Liver (tissue), 9 donors: ENCODE data around the gene TRIM9. TPM values are rescaled to one million over a fixed set of nuclear protein-coding genes. Genes with fewer than 3 reads are reported as not detected.

Source experiments
- DNase-seq: peaks from one replicate; pipeline ENCODE4 v3.0.0-alpha.2; 2017; ENCODE audit warnings: low spot score
- H3K27ac ChIP-seq, 2 donors: one replicate each; pipeline ENCODE4 v1.7.0; 2013; ENCODE audit warnings: inconsistent platforms in 2 of 2, low read length in 2 of 2, control low read depth in 1 of 2, low read depth in 1 of 2, mild to moderate bottlenecking in 1 of 2
- H3K27me3 ChIP-seq, 4 donors: one replicate each; pipeline versions ENCODE4 v1.6.1 to v1.7.0; 2013; ENCODE audit warnings: low read length in 3 of 4, inconsistent platforms in 1 of 4, mild to moderate bottlenecking in 1 of 4, moderate library complexity in 1 of 4; ENCODE audit not compliant: control insufficient read depth in 4 of 4, insufficient read depth in 4 of 4
- H3K36me3 ChIP-seq, 4 donors: one replicate each; pipeline versions ENCODE4 v1.6.1 to v1.7.0; 2013; ENCODE audit warnings: low read length in 3 of 4, mild to moderate bottlenecking in 3 of 4, low read depth in 1 of 4, moderate library complexity in 1 of 4; ENCODE audit not compliant: control insufficient read depth in 4 of 4, insufficient read depth in 3 of 4
- H3K4me1 ChIP-seq, 4 donors: one replicate each; pipeline versions ENCODE4 v1.6.1 to v1.7.0; 2013; ENCODE audit warnings: low read length in 3 of 4, mild to moderate bottlenecking in 3 of 4, moderate library complexity in 1 of 4; ENCODE audit not compliant: control insufficient read depth in 4 of 4, insufficient read depth in 4 of 4
- H3K4me3 ChIP-seq, 3 donors: one replicate each; pipeline versions ENCODE4 v1.6.1 to v1.7.0; 2013; ENCODE audit warnings: low read length in 3 of 3, control low read depth in 1 of 3, low read depth in 1 of 3, mild to moderate bottlenecking in 1 of 3
- H3K9ac ChIP-seq, 2 donors: one replicate each; pipeline ENCODE4 v1.7.0; 2013; ENCODE audit warnings: low read length in 2 of 2, mild to moderate bottlenecking in 2 of 2, moderate library complexity in 2 of 2, control low read depth in 1 of 2, low read depth in 1 of 2
- H3K9me3 ChIP-seq, 4 donors: one replicate each; pipeline versions ENCODE4 v1.6.1 to v1.7.0; 2013; ENCODE audit warnings: low read length in 3 of 4; ENCODE audit not compliant: control insufficient read depth in 4 of 4
- EGR1 ChIP-seq, 2 donors: IDR thresholded peaks; 2 replicates each; pipeline ENCODE4 v1.6.1; 2016 to 2018; ENCODE audit warnings: antibody characterized with exemption in 2 of 2, low read depth in 2 of 2
- FOXA1 ChIP-seq: IDR thresholded peaks from 2 replicates; pipeline ENCODE4 v1.6.1; 2016; ENCODE audit warnings: antibody characterized with exemption
- FOXA2 ChIP-seq: IDR thresholded peaks from 2 replicates; pipeline ENCODE4 v1.6.1; 2016; ENCODE audit warnings: antibody characterized with exemption
- GABPA ChIP-seq, 2 donors: IDR thresholded peaks in 1 of 2; conservative IDR thresholded peaks in 1 of 2; 2 replicates each; pipeline ENCODE4 v1.6.1; 2016; ENCODE audit warnings: antibody characterized with exemption in 2 of 2, mild to moderate bottlenecking in 1 of 2, moderate library complexity in 1 of 2
- HNF4A ChIP-seq, 2 donors: conservative IDR thresholded peaks; 2 replicates each; pipeline ENCODE4 v1.6.1; 2016; ENCODE audit warnings: antibody characterized with exemption in 2 of 2, mild to moderate bottlenecking in 2 of 2
- HNF4G ChIP-seq: IDR thresholded peaks from 2 replicates; pipeline ENCODE4 v1.6.1; 2016; ENCODE audit warnings: antibody characterized with exemption
- JUND ChIP-seq, 2 donors: IDR thresholded peaks; 2 replicates each; pipeline ENCODE4 v1.6.1; 2016; ENCODE audit warnings: antibody characterized with exemption in 2 of 2
- NR2F2 ChIP-seq: IDR thresholded peaks from 2 replicates; pipeline ENCODE4 v1.6.1; 2016; ENCODE audit warnings: antibody characterized with exemption
- RAD21 ChIP-seq, 2 donors: IDR thresholded peaks; 2 replicates each; pipeline ENCODE4 v1.6.1; 2016; ENCODE audit warnings: antibody characterized with exemption in 2 of 2, mild to moderate bottlenecking in 2 of 2
- RXRA ChIP-seq, 2 donors: IDR thresholded peaks; 2 replicates each; pipeline ENCODE4 v1.6.1; 2017 to 2018; ENCODE audit warnings: antibody characterized with exemption in 2 of 2, mild to moderate bottlenecking in 1 of 2
- SP1 ChIP-seq: IDR thresholded peaks from 2 replicates; pipeline ENCODE4 v1.6.1; 2018; ENCODE audit warnings: antibody characterized with exemption, mild to moderate bottlenecking
- TAF1 ChIP-seq: conservative IDR thresholded peaks from 2 replicates; pipeline ENCODE4 v1.6.1; 2016; ENCODE audit warnings: antibody characterized with exemption, mild to moderate bottlenecking
- YY1 ChIP-seq: IDR thresholded peaks from 2 replicates; pipeline ENCODE4 v1.6.1; 2016; ENCODE audit warnings: antibody characterized with exemption, mild to moderate bottlenecking
- WGBS: extraction: QIAGEN DNeasy Blood & Tissue Kit; methylation state at CpG from one replicate; pipeline ENCODE4 v1.1.7; 2013; 5-methylcytosine and 5-hydroxymethylcytosine counted together
- polyA plus RNA-seq, 2 donors: library from polyadenylated mRNA; stranded (reverse) in 1 of 2; unstranded in 1 of 2; fragments of 200-250 nt in 1 of 2; fragments of >200 nt in 1 of 2; fragmentation: Nextera tagmentation in 1 of 2; extraction: Ambion mirVana in 1 of 2; gene quantifications; one replicate each; pipeline versions ENCODE4 v1.2.1 to v1.2.3, GENCODE V29; 2013 to 2015
- total RNA-seq, 2 donors: library from RNA; depleted of rRNA; stranded (reverse); fragments of >200 nt; gene quantifications; one replicate each; pipeline ENCODE4 v1.2.3, GENCODE V29; 2014
- TF ChIP-seq, protein P1 (sequence below): IDR thresholded peaks from 2 replicates; pipeline ENCODE4 v1.6.1; 2016; ENCODE audit warnings: antibody characterized with exemption
- TF ChIP-seq, protein P2 (sequence below): IDR thresholded peaks from 2 replicates; pipeline ENCODE4 v1.6.1; 2016; ENCODE audit warnings: antibody characterized with exemption
- TF ChIP-seq, protein P3 (sequence below): IDR thresholded peaks from 2 replicates; pipeline ENCODE4 v1.6.1; 2016; ENCODE audit warnings: antibody characterized with exemption
- TF ChIP-seq, protein P4 (sequence below): fragments of 150-350 bp; IDR thresholded peaks from 2 replicates; pipeline ENCODE4 v1.5.1; 2017; ENCODE audit warnings: improper control_type of control experiment, low read depth, low read length; ENCODE audit not compliant: missing input control
- donor health status: healthy.
- donor health status: healthy.
- donor health status: healthy.
- donor health status: healthy.
- donor health status: healthy.

The TRIM9 gene
- total and polyA plus RNA-seq, 4 donors, result 0.09 to 1.6 (median 0.18) TPM

DNA sequence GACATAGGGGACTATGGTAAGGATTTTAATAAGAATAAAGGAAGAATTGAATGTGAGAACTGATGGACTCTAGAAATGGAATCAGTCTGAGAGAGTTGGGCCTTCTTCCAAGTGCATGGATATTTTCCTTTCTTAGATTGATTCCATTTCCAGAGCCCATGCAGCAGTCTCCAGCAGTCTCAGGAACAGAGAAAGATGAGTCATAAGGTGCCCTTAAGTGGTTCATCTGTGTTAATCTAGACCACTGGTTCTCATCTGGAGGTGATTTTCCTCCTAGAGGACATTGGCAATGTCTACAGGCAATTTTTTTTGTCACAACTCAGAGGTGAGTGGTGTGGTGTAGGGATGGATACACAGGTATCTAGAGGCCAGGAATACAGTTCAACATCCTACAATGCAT, 25.9 kb downstream of the TRIM9 start:
- Histone ChIP-seq H3K9ac (no peak overlapping the region), H3K27me3 (no peaks in the 10 kb centered on the region), H3K4me3 (no peak overlapping the region), H3K4me1 (no peaks in the 10 kb centered on the region), H3K9me3 (peaks cover 0 to 3% (median 0%) of the 10 kb centered on the region in 4 donors), H3K36me3 (no peaks in the 10 kb centered on the region), H3K27ac (no peak overlapping the region)
- no peak for DNase-seq
- TF ChIP-seq FOXA2 (no peak), HNF4A (conservative IDR thresholded peaks at IDR 0.05) (no peak), EGR1 (IDR thresholded peaks at IDR 0.05; ENCODE audit: low read depth in 2 of 2) (no peak), HNF4G (no peak), SP1 (no peak), FOXA1 (no peak), NR2F2 (no peak), JUND (IDR thresholded peaks at IDR 0.05) (no peak), YY1 (no peak), TAF1 (no peak), RAD21 (IDR thresholded peaks at IDR 0.05) (no peak)
- TF ChIP-seq, protein P1, sequence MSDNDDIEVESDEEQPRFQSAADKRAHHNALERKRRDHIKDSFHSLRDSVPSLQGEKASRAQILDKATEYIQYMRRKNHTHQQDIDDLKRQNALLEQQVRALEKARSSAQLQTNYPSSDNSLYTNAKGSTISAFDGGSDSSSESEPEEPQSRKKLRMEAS, result no peak
- TF ChIP-seq, protein P2, sequence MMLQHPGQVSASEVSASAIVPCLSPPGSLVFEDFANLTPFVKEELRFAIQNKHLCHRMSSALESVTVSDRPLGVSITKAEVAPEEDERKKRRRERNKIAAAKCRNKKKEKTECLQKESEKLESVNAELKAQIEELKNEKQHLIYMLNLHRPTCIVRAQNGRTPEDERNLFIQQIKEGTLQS, result no peak
- TF ChIP-seq, protein P3, sequence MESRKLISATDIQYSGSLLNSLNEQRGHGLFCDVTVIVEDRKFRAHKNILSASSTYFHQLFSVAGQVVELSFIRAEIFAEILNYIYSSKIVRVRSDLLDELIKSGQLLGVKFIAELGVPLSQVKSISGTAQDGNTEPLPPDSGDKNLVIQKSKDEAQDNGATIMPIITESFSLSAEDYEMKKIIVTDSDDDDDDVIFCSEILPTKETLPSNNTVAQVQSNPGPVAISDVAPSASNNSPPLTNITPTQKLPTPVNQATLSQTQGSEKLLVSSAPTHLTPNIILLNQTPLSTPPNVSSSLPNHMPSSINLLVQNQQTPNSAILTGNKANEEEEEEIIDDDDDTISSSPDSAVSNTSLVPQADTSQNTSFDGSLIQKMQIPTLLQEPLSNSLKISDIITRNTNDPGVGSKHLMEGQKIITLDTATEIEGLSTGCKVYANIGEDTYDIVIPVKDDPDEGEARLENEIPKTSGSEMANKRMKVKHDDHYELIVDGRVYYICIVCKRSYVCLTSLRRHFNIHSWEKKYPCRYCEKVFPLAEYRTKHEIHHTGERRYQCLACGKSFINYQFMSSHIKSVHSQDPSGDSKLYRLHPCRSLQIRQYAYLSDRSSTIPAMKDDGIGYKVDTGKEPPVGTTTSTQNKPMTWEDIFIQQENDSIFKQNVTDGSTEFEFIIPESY, result no peak
- TF ChIP-seq, protein P4, sequence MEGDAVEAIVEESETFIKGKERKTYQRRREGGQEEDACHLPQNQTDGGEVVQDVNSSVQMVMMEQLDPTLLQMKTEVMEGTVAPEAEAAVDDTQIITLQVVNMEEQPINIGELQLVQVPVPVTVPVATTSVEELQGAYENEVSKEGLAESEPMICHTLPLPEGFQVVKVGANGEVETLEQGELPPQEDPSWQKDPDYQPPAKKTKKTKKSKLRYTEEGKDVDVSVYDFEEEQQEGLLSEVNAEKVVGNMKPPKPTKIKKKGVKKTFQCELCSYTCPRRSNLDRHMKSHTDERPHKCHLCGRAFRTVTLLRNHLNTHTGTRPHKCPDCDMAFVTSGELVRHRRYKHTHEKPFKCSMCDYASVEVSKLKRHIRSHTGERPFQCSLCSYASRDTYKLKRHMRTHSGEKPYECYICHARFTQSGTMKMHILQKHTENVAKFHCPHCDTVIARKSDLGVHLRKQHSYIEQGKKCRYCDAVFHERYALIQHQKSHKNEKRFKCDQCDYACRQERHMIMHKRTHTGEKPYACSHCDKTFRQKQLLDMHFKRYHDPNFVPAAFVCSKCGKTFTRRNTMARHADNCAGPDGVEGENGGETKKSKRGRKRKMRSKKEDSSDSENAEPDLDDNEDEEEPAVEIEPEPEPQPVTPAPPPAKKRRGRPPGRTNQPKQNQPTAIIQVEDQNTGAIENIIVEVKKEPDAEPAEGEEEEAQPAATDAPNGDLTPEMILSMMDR, result no peak

DNA sequence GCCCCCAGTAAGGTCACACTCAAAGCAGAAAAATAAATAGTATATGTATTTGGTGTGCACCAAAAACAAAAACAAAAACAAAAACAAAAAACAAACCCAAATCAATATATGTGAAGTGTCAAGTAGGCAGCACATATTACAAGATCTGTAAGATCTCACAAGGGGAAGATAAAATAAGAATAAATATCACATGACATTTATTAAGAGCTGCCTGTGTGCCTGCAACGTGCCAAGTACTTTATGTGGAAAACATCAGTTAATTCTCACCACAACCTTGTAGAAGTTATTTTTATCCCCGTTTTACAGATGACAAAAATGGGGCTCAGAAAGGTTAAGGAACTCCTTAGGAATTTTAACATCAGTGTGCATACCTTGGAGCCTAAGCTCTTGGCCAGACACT, 26.6 kb downstream of the TRIM9 start:
- no peak overlapping the region for H3K4me3 ChIP-seq
- H3K4me1 ChIP-seq, result no peaks in the 10 kb centered on the region
- no peak overlapping the region for H3K27ac ChIP-seq
- peaks cover 0 to 4% (median 0%) of the 10 kb centered on the region in 4 donors for H3K9me3 ChIP-seq
- no peak for DNase-seq
- H3K27me3 ChIP-seq, result no peaks in the 10 kb centered on the region
- WGBS, result 84% methylated on average over 2 of the region's 2 CpGs
- no peak overlapping the region for H3K9ac ChIP-seq
- no peaks in the 10 kb centered on the region for H3K36me3 ChIP-seq
- TF ChIP-seq FOXA2, result no peak
- TF ChIP-seq TAF1, result no peak
- TF ChIP-seq, protein P2, result no peak
- no peak for TF ChIP-seq GABPA (IDR thresholded peaks at IDR 0.05 in 1 of 2, conservative IDR thresholded peaks at IDR 0.05 in 1 of 2)
- TF ChIP-seq, protein P4, result no peak
- TF ChIP-seq YY1, result no peak
- TF ChIP-seq RAD21 (IDR thresholded peaks at IDR 0.05), result no peak
- TF ChIP-seq EGR1 (IDR thresholded peaks at IDR 0.05; ENCODE audit: low read depth in 2 of 2), result no peak
- TF ChIP-seq SP1, result no peak
- TF ChIP-seq HNF4G, result no peak
- TF ChIP-seq JUND (IDR thresholded peaks at IDR 0.05), result no peak
- TF ChIP-seq, protein P3, result no peak
- TF ChIP-seq, protein P1, result no peak
- no peak for TF ChIP-seq FOXA1
- TF ChIP-seq RXRA (IDR thresholded peaks at IDR 0.05), result no peak
